Spleen (tissue), 11 donors: ENCODE results near the gene CD47. TPM values are rescaled to one million over a fixed set of nuclear protein-coding genes. Genes with fewer than 3 reads are reported as not detected.

Source experiments
- DNase-seq: peaks from one replicate; pipeline ENCODE4 v3.0.0-alpha.2; 2020
- H3K27ac ChIP-seq, 8 donors: fragments of 200-600 bp; sonication (generic) in 7 of 8; 1 replicate in 4 of 8; 2 replicates in 4 of 8; pipeline versions ENCODE4 v1.5.0 to v1.8.0; 2016 to 2021; ENCODE audit warnings: inconsistent platforms in 4 of 8, mild to moderate bottlenecking in 4 of 8, moderate library complexity in 1 of 8
- H3K27me3 ChIP-seq, 7 donors: fragments of 200-600 bp; sonication (generic) in 6 of 7; replicated peaks in 1 of 7; 1 replicate in 4 of 7; 2 replicates in 3 of 7; pipeline versions ENCODE4 v1.5.0 to v1.8.0; 2016 to 2021; ENCODE audit warnings: inconsistent platforms in 3 of 7, mild to moderate bottlenecking in 1 of 7
- H3K36me3 ChIP-seq, 6 donors: fragments of 200-600 bp; sonication (generic) in 5 of 6; 1 replicate in 4 of 6; 2 replicates in 2 of 6; pipeline versions ENCODE4 v1.5.0 to v1.8.0; 2016 to 2021; ENCODE audit warnings: inconsistent platforms in 2 of 6
- H3K4me1 ChIP-seq, 6 donors: fragments of 200-600 bp; sonication (generic) in 5 of 6; 1 replicate in 3 of 6; 2 replicates in 3 of 6; pipeline versions ENCODE4 v1.5.0 to v1.8.0; 2016 to 2021; ENCODE audit warnings: inconsistent platforms in 3 of 6
- H3K4me3 ChIP-seq, 8 donors: fragments of 200-600 bp; sonication (generic) in 7 of 8; 1 replicate in 4 of 8; 2 replicates in 4 of 8; pipeline versions ENCODE4 v1.5.0 to v1.8.0; 2016 to 2021; ENCODE audit warnings: inconsistent platforms in 4 of 8, mild to moderate bottlenecking in 4 of 8, moderate library complexity in 2 of 8
- H3K9me3 ChIP-seq, 8 donors: fragments of 200-600 bp; sonication (generic) in 7 of 8; 1 replicate in 4 of 8; 2 replicates in 4 of 8; pipeline versions ENCODE4 v1.5.0 to v1.8.0; 2016 to 2021; ENCODE audit warnings: inconsistent platforms in 4 of 8
- POLR2A ChIP-seq, 3 donors: fragments of 450-650 bp; IDR thresholded peaks; one replicate each; pipeline ENCODE4 v1.5.1; 2017; ENCODE audit warnings: antibody characterized with exemption in 3 of 3, mild to moderate bottlenecking in 1 of 3
- POLR2AphosphoS5 ChIP-seq, 3 donors: sonication (generic); formaldehyde crosslinking; IDR thresholded peaks; one replicate each; pipeline ENCODE4 v1.5.1; 2017; ENCODE audit warnings: antibody characterized with exemption in 3 of 3
- WGBS, 5 donors: extraction: QIAGEN DNeasy Blood & Tissue Kit in 3 of 5; methylation state at CpG; one replicate each; pipeline versions ENCODE4 v1.1.5 to v1.1.7; 2013 to 2018; 5-methylcytosine and 5-hydroxymethylcytosine counted together
- intact Hi-C: fragments of 100-400 bp; cut with DNase I; formaldehyde crosslinking; loops from one replicate; pipeline ENCODE4 v1.15.0; 2023; ENCODE audit warnings: low total_unique reads
- polyA plus RNA-seq, 3 donors: library from polyadenylated mRNA; stranded (reverse); fragments of 200-250 nt; gene quantifications; one replicate each; pipeline ENCODE4 v1.2.1, GENCODE V29; 2013
- total RNA-seq, 7 donors: library from RNA; depleted of rRNA in 3 of 7; stranded (reverse); fragments of >200 nt in 3 of 7; fragmentation: NEBNext Ultra II Directional in 4 of 7; extraction: Animal tissue kit (Norgen Biotek cat#: 25700) in 4 of 7; gene quantifications; one replicate each; pipeline versions ENCODE4 v1.1.0 to v1.2.1, GENCODE V29; 2016 to 2021
- TF ChIP-seq, protein P1 (sequence below), 11 experiments: fragments of 200-600 bp in 7 of 11; fragments of 450-650 bp in 4 of 11; sonication (generic) in 4 of 11; IDR thresholded peaks in 8 of 11; conservative IDR thresholded peaks in 3 of 11; 1 replicate in 7 of 11; 2 replicates in 4 of 11; pipeline versions ENCODE4 v1.4.0 to v1.8.0; 2016 to 2021; ENCODE audit warnings: antibody characterized with exemption in 11 of 11, inconsistent platforms in 4 of 11, mild to moderate bottlenecking in 1 of 11
- donor health status: healthy with polysubstance abuse.
- donor health status: DM: no; HTN: no; CAD: no; lungs with moderate emphysema.
- donor health status: DM: no; HTN: no; CAD: no.
- donor health status: Bipolar disorder and iron deficiency.
- donor health status: healthy.
- donor health status: DM: no; HTN: no; CAD: no.
- donor health status: DM: yes; HTN: yes; CAD: no.

The CD47 gene
- total and polyA plus RNA-seq, 10 donors: 48.2 to 156 (median 125) TPM

DNA sequence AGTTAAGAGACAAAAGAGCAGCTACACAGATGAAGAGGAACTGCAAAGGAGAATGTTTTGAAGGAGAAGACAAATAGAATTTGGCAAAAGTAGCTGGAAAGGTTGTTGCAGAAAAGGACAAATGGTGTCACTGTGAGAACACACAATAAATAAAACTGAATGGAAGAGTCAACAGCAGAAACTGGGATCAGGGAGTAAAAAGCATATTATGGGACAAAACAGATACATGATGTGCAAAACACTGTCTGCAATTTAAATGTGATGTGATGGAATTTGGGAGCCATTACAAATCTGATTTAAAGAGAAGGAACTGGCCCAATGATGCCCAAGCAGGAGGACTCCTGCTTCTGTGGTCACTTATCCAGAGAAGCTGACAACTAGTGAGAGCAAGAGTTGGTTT, 46.1 kb downstream of the CD47 start:
- TF ChIP-seq, protein P1, sequence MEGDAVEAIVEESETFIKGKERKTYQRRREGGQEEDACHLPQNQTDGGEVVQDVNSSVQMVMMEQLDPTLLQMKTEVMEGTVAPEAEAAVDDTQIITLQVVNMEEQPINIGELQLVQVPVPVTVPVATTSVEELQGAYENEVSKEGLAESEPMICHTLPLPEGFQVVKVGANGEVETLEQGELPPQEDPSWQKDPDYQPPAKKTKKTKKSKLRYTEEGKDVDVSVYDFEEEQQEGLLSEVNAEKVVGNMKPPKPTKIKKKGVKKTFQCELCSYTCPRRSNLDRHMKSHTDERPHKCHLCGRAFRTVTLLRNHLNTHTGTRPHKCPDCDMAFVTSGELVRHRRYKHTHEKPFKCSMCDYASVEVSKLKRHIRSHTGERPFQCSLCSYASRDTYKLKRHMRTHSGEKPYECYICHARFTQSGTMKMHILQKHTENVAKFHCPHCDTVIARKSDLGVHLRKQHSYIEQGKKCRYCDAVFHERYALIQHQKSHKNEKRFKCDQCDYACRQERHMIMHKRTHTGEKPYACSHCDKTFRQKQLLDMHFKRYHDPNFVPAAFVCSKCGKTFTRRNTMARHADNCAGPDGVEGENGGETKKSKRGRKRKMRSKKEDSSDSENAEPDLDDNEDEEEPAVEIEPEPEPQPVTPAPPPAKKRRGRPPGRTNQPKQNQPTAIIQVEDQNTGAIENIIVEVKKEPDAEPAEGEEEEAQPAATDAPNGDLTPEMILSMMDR (IDR thresholded peaks at IDR 0.05 in 8 of 11, conservative IDR thresholded peaks at IDR 0.05 in 3 of 11): no peak
- TF ChIP-seq POLR2A (IDR thresholded peaks at IDR 0.05) (no peak), POLR2AphosphoS5 (IDR thresholded peaks at IDR 0.05) (no peak)
- DNase-seq: no peak
- H3K4me3 ChIP-seq: no peak overlapping the region
- peaks cover 0 to 98% (median 32%) of the 10 kb centered on the region in 6 donors for H3K36me3 ChIP-seq
- no peaks in the 10 kb centered on the region for H3K27me3 ChIP-seq
- H3K27ac ChIP-seq: no peak overlapping the region
- intact Hi-C loops: no loop called here
- no peaks in the 10 kb centered on the region for H3K4me1 ChIP-seq
- no peaks in the 10 kb centered on the region for H3K9me3 ChIP-seq

DNA sequence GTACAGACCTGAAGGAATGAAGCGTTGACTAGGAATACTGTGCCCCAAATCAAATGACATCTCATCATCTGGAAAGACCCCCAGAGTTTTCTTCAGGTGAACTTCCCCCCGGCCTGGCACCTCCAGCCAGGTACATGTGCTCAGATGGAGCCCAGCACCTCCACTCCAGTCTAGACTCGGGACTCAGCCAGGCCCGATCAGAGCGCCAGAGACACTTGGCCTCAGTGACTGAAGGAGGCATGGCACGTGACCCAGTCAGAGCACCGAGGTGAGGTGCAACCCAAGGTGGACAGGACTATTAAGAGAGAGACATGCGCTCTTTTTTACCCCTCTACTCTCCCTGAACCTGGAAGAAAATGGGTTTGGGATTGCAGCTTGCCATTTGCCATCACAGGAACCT, 48.5 kb downstream of the CD47 start:
- Histone ChIP-seq H3K4me1 (peaks cover 0 to 3% (median 2%) of the 10 kb centered on the region in 6 donors), H3K27ac (no peak overlapping the region), H3K4me3 (no peak overlapping the region), H3K9me3 (no peaks in the 10 kb centered on the region), H3K27me3 (no peaks in the 10 kb centered on the region), H3K36me3 (peaks cover 0 to 98% (median 30%) of the 10 kb centered on the region in 6 donors)
- DNase-seq: no peak
- TF ChIP-seq POLR2A (IDR thresholded peaks at IDR 0.05): no peak
- TF ChIP-seq, protein P1 (IDR thresholded peaks at IDR 0.05 in 8 of 11, conservative IDR thresholded peaks at IDR 0.05 in 3 of 11): no peak
- TF ChIP-seq POLR2AphosphoS5 (IDR thresholded peaks at IDR 0.05): peak in 1 of 3 donors; percentile 51
- intact Hi-C loops: no loop called here
- WGBS, 5 donors: 86 to 97% (median 88%) methylated on average over 8 of the region's 8 CpGs

DNA sequence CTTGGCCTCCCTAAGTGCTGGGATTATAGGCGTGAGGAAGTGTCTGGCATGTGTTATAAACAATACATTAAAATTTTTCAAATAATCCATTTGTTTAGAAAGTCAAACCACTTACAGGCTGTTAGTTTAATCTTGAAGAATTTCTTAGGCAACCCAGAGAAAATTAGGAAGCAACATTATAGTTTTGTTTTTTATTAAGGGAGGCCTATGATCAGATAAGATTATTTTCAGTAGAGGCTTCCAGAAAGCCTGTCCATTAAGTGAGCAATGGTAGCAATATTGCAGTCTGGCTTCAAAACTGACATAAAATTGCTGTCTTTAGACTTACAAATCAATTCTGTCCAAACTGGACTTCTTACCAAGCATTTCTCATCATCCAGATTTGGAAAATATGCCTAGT, 49.6 kb downstream of the CD47 start:
- no peak overlapping the region for H3K27ac ChIP-seq

DNA sequence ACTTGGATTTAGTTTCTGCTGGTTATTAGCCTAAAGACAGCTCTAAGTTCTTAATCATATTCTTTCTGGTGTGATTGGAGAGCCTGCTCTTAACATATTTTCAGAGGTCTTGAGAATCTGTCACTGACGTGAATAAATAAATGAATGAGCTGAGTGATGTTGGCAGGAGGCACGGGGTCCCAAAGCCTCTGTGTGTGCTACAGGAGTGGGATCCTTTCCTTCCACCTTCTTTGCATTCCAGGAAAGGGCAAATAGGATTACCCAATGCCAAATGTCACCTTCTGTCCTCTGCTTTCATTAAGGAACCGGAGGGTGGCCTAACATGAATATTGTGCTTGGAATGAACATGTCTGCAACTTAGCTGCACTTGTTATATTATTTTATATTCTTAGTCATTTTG, 53.1 kb downstream of the CD47 start:
- WGBS, 5 donors: 80 to 93% (median 88%) methylated on average over 3 of the region's 3 CpGs
- no peak for TF ChIP-seq POLR2A (IDR thresholded peaks at IDR 0.05)
- TF ChIP-seq POLR2AphosphoS5 (IDR thresholded peaks at IDR 0.05): no peak
- TF ChIP-seq, protein P1 (IDR thresholded peaks at IDR 0.05 in 8 of 11, conservative IDR thresholded peaks at IDR 0.05 in 3 of 11): no peak
- intact Hi-C loops: no loop called here
- H3K27ac ChIP-seq: peak overlapping the region in 3 of 8 donors; percentile 35 to 61 (median 52)
- peaks cover 2 to 29% (median 16%) of the 10 kb centered on the region in 6 donors for H3K4me1 ChIP-seq
- H3K36me3 ChIP-seq: peaks cover 0 to 76% (median 20%) of the 10 kb centered on the region in 6 donors
- H3K27me3 ChIP-seq: no peaks in the 10 kb centered on the region
- DNase-seq: no peak
- no peak overlapping the region for H3K4me3 ChIP-seq
- H3K9me3 ChIP-seq: no peaks in the 10 kb centered on the region

More for the DNA sequence above, 49.6 kb downstream of the CD47 start:
- TF ChIP-seq POLR2A (IDR thresholded peaks at IDR 0.05): no peak
- TF ChIP-seq, protein P1 (IDR thresholded peaks at IDR 0.05 in 8 of 11, conservative IDR thresholded peaks at IDR 0.05 in 3 of 11): no peak
- TF ChIP-seq POLR2AphosphoS5 (IDR thresholded peaks at IDR 0.05): no peak
- H3K36me3 ChIP-seq: peaks cover 0 to 93% (median 25%) of the 10 kb centered on the region in 6 donors
- no peak for DNase-seq
- peaks cover 0 to 14% (median 6%) of the 10 kb centered on the region in 6 donors for H3K4me1 ChIP-seq
- H3K4me3 ChIP-seq: no peak overlapping the region
- H3K9me3 ChIP-seq: no peaks in the 10 kb centered on the region
- no peaks in the 10 kb centered on the region for H3K27me3 ChIP-seq
- intact Hi-C loops: no loop called here
- WGBS, 5 donors: 88 to 97% (median 94%) methylated on average over 1 of the region's 1 CpG
